PC-9 (cell line): Measurements from ENCODE around the gene CACNA1S. TPM values are rescaled to one million over a fixed set of nuclear protein-coding genes. Genes with fewer than 3 reads are reported as not detected.

Source experiments
- BruUV-seq: library from RNA; stranded (reverse); fragments of 400-500 nt; replicated peaks from 2 replicates; lab custom pipeline; 2021; lab: Mats Ljungman, UMichigan
- CTCF ChIA-PET: fragments of 300-600 bp; sonication (Branson Sonifier 250); formaldehyde crosslinking; loops from one replicate; lab custom pipeline; 2022; ENCODE audit warnings: antibody characterized with exemption; lab: Charles Lee
- POLR2A ChIA-PET: fragments of 300-600 bp; sonication (Branson Sonifier 250); formaldehyde crosslinking; loops from one replicate; lab custom pipeline; 2022; ENCODE audit warnings: antibody characterized with exemption; ENCODE audit not compliant: unreplicated experiment; lab: Charles Lee
- DNase-seq, 2 experiments: peaks; one replicate each; pipeline versions ENCODE4 v3.0.0 to v3.0.0-alpha.2; 2015 to 2022; ENCODE audit warnings: mixed read lengths in 1 of 2
- H2AFZ ChIP-seq: fragments of 200-600 bp; sonication (generic); 2 replicates; pipeline ENCODE4 v1.8.1; 2017; ENCODE audit warnings: antibody characterized with exemption
- H3F3A ChIP-seq: fragments of 200-600 bp; sonication (generic); 2 replicates; pipeline ENCODE4 v1.8.1; 2017; ENCODE audit warnings: antibody characterized with exemption, mild to moderate bottlenecking, low read depth; ENCODE audit not compliant: insufficient read depth
- H3K27ac ChIP-seq: fragments of 200-600 bp; sonication (generic); 2 replicates; pipeline ENCODE4 v1.6.1; 2016; ENCODE audit warnings: mixed run types
- H3K27me3 ChIP-seq: fragments of 200-600 bp; sonication (generic); 2 replicates; pipeline ENCODE4 v1.6.1; 2016; ENCODE audit warnings: low read depth, mixed run types; ENCODE audit not compliant: insufficient read depth
- H3K36me3 ChIP-seq: fragments of 200-600 bp; sonication (generic); 2 replicates; pipeline ENCODE4 v1.6.1; 2016; ENCODE audit warnings: low read depth, mixed run types
- H3K4me1 ChIP-seq: fragments of 200-600 bp; sonication (generic); replicated peaks from 2 replicates; pipeline ENCODE4 v1.6.1; 2016; ENCODE audit warnings: mixed run types; ENCODE audit not compliant: insufficient read depth
- H3K4me2 ChIP-seq: fragments of 200-600 bp; sonication (generic); 2 replicates; pipeline ENCODE4 v1.6.1; 2017; ENCODE audit warnings: mixed run types
- H3K4me3 ChIP-seq: fragments of 200-600 bp; sonication (generic); 2 replicates; pipeline ENCODE4 v1.6.1; 2016; ENCODE audit warnings: mixed run types
- H3K79me2 ChIP-seq: fragments of 200-600 bp; sonication (generic); 2 replicates; pipeline ENCODE4 v1.6.1; 2017; ENCODE audit warnings: low read depth, mixed run types
- H3K9me2 ChIP-seq: fragments of 200-600 bp; sonication (generic); 2 replicates; pipeline ENCODE4 v1.8.1; 2017; ENCODE audit warnings: mild to moderate bottlenecking; ENCODE audit not compliant: insufficient read depth
- H3K9me3 ChIP-seq: fragments of 200-600 bp; sonication (generic); 2 replicates; pipeline ENCODE4 v1.8.1; 2016; ENCODE audit warnings: low read depth; ENCODE audit not compliant: insufficient read depth
- H4K20me1 ChIP-seq: fragments of 200-600 bp; sonication (generic); 2 replicates; pipeline ENCODE4 v1.8.1; 2017; ENCODE audit not compliant: insufficient read depth
- CTCF ChIP-seq: fragments of 200-600 bp; sonication (generic); conservative IDR thresholded peaks from 2 replicates; pipeline ENCODE4 v1.6.1; 2017; ENCODE audit warnings: mixed run types, antibody characterized with exemption, mild to moderate bottlenecking, moderate library complexity
- EZH2 ChIP-seq: fragments of 200-600 bp; sonication (generic); IDR thresholded peaks from 2 replicates; pipeline ENCODE4 v1.8.0; 2017; ENCODE audit warnings: antibody characterized with exemption, low read depth
- intact Hi-C: fragments of 100-400 bp; cut with micrococcal nuclease; formaldehyde crosslinking; loops from one replicate; pipeline ENCODE4 v1.10.0; 2022; ENCODE audit not compliant: unreplicated experiment
- total RNA-seq: library from RNA; stranded (reverse); gene quantifications from 2 replicates; pipeline ENCODE4 v1.2.3, GENCODE V29; 2021

CACNA1S gene
- total RNA-seq, 1 experiment from 2014 or later: not detected

DNA sequence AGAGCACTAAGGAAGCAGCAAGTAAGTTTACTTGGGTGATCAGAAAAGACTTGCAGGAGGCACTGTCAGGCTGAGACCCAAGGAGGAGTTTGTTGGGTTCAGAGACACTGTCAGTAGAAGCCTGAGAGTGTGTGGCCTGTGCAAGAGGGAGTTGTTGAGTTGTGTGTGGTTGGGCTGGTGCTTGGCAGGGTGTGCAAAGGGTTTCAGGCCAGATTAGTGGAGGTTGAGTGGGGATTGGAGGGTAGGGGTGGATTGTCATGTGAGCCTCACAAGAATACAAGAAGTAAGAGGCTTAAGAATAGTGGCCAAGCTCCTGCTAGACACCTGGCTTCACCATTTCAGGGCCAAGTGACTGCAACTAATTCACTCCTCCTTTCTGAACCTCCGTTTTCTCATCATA, 79.8 kb downstream of the CACNA1S start:
- H3K4me1 ChIP-seq: no peaks in the 10 kb centered on the region
- H3K36me3 ChIP-seq: no peaks in the 10 kb centered on the region
- no peaks in the 10 kb centered on the region for H3K9me3 ChIP-seq
- H3K4me3 ChIP-seq: no peak overlapping the region
- intact Hi-C loops: no loop called here
- H2AFZ ChIP-seq: no peak overlapping the region
- CTCF ChIA-PET: no interaction called here
- H3K79me2 ChIP-seq: no peaks in the 10 kb centered on the region
- peaks cover 3% of the 10 kb centered on the region; the same call in 1 of the 2 replicates for H3K27me3 ChIP-seq
- H3K27ac ChIP-seq: no peak overlapping the region
- no peaks in the 10 kb centered on the region for H4K20me1 ChIP-seq
- DNase-seq: peak in 1 of 2 experiments; percentile 13
- no peak for TF ChIP-seq CTCF
- TF ChIP-seq EZH2: no peak
- no peak overlapping the region for H3K4me2 ChIP-seq
- BruUV-seq: no TSS peak
- no peaks in the 10 kb centered on the region for H3F3A ChIP-seq
- no peaks in the 10 kb centered on the region for H3K9me2 ChIP-seq
- POLR2A ChIA-PET: no interaction called here

GRCh38 chr1:201028461-201028889, 83.8 kb downstream of the CACNA1S start:
- Histone ChIP-seq H2AFZ (no peak overlapping the region), H3K9me3 (no peaks in the 10 kb centered on the region), H3F3A (no peaks in the 10 kb centered on the region; the same call in 1 of the 2 replicates), H3K27ac (no peak overlapping the region), H3K4me2 (no peak overlapping the region), H3K4me3 (no peak overlapping the region), H3K36me3 (no peaks in the 10 kb centered on the region), H4K20me1 (no peaks in the 10 kb centered on the region), H3K27me3 (0 out of 2 replicates have a peak, but pooled peaks cover 3% of the 10 kb centered on the region), H3K4me1 (no peaks in the 10 kb centered on the region), H3K79me2 (no peaks in the 10 kb centered on the region), H3K9me2 (no peaks in the 10 kb centered on the region)
- TF ChIP-seq EZH2: no peak
- TF ChIP-seq CTCF: no peak
- ChIA-PET CTCF (no interaction called here), POLR2A (no interaction called here)
- intact Hi-C loops: no loop called here
- DNase-seq: peak in 1 of 2 experiments; percentile 25
- BruUV-seq: no TSS peak

DNA sequence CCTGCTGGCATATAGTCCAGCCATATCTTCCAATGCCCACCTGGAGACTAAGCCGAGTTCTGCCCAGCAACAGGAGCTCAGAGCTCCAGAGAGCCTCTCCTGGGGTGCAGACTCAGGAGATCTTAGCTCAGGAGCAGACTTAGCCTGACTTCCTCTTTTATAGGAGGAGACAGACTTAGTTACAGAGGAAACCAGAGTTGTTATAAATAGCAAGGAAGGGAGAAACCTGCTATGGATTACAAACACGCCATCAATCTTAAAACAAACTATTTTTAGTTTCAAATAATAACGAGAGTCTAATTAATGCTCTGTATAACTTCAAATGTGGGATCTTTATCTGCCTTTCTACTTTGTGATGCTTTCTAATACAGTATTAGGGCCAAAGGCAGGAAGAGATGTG, 85.4 kb downstream of the CACNA1S start:
- H3K4me2 ChIP-seq: no peak overlapping the region
- DNase-seq: no peak
- no peaks in the 10 kb centered on the region for H3K36me3 ChIP-seq
- H3K9me3 ChIP-seq: no peaks in the 10 kb centered on the region
- H3K27me3 ChIP-seq: 0 out of 2 replicates have a peak, but pooled peaks cover 3% of the 10 kb centered on the region
- no peak overlapping the region for H2AFZ ChIP-seq
- no peak overlapping the region for H3K4me3 ChIP-seq
- intact Hi-C loops: no loop called here
- CTCF ChIA-PET: interaction anchor here (0.6 kb wide), 1 partner anchor 511 kb away, joined by 3 read pairs; no protein-coding TSS in a partner anchor
- no peaks in the 10 kb centered on the region; the same call in 1 of the 2 replicates for H3F3A ChIP-seq
- peaks cover 13% of the 10 kb centered on the region for H3K4me1 ChIP-seq
- TF ChIP-seq CTCF: no peak
- TF ChIP-seq EZH2: no peak
- no peaks in the 10 kb centered on the region for H4K20me1 ChIP-seq
- H3K9me2 ChIP-seq: no peaks in the 10 kb centered on the region
- no TSS peak for BruUV-seq
- no peak overlapping the region for H3K27ac ChIP-seq
- no peaks in the 10 kb centered on the region for H3K79me2 ChIP-seq
- POLR2A ChIA-PET: no interaction called here
